Astrocyte (in vitro differentiated cells and primary cell): ENCODE results near the gene GID4.

ENCODE experiments used
- CTCF ChIP-seq: IDR thresholded peaks from 2 replicates; pipeline ENCODE4 v1.5.1; 2011; ENCODE audit warnings: low read depth, mild to moderate bottlenecking, inconsistent platforms, low read length, moderate library complexity; ENCODE audit not compliant: insufficient read depth
- EZH2 ChIP-seq: IDR thresholded peaks from 2 replicates; pipeline ENCODE4 v1.6.1; 2012; ENCODE audit warnings: mild to moderate bottlenecking, low read length, inconsistent platforms; ENCODE audit not compliant: insufficient read depth

GRCh38 chr17:18069101-18069500, 29.9 kb downstream of the GID4 start:
- TF ChIP-seq CTCF (no peak), EZH2 (no peak)
